ENCODE measurements around the gene CAPS2. TPM values are rescaled to one million over a fixed set of nuclear protein-coding genes. Genes with fewer than 3 reads are reported as not detected.

Gene CAPS2
- total and polyA plus RNA-seq, 4 donors: 5.7 to 33.9 (median 12.4) TPM

DNA sequence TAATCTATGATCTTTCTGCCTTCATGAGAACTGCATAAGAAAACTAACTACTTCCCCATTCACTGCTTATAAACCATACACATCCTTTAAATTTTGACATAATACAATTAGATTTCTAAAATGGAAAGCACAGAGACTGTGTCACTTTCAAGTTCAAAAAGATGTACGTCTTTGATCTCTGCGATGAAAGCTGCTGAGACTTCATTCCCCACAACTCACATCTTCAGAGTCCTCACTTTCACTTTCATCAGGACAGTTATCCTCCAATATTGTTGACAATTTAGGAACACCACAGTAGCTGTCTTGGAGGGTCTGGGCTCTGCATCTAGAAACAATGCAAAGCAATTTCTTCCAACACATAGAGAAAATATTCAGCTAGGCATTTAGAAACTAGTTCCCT lies 72.6 kb downstream of the CAPS2 start:
- Histone ChIP-seq H3K4me3 (ENCODE audit: low read length in 2 of 2) (no peak overlapping the region), H3K4me1 (ENCODE audit: control insufficient read depth in 1 of 2, insufficient read depth in 2 of 2, low read length in 2 of 2) (no peaks in the 10 kb centered on the region), H3K27me3 (ENCODE audit: control insufficient read depth in 1 of 2, insufficient read depth in 2 of 2, low read length in 1 of 2) (no peaks in the 10 kb centered on the region), H3K27ac (ENCODE audit: low read depth in 1 of 2, low read length in 2 of 2) (no peak overlapping the region), H3K36me3 (ENCODE audit: control insufficient read depth in 1 of 2, insufficient read depth in 2 of 2, low read length in 1 of 2) (no peaks in the 10 kb centered on the region), H3K9me3 (ENCODE audit: control insufficient read depth, low read length) (no peaks in the 10 kb centered on the region)
- ATAC-seq (ENCODE audit: low FRiP score): no peak
- intact Hi-C loops (cut with DNase I): no loop called here
- 70 to 78% methylated on average over 2 of the region's 2 CpGs for WGBS, 2 donors
- DNase-seq: no peak

DNA sequence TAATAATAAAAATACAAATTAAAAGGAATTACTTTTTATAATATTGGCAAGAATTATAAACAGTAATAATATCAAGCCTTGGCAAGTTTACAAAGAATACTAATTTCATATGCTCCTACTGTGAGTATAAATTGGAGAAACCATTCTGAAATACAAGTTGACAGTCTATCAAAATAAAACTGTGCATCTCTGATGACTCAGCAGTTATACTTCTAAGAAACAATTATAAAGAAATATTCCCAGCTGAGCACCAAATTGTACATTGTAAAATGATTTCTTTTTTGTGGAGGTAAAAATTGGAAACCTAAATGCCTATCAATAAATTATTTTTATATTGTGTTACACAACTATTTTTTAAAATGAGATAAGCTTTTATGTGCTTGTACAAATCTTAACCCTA lies 85.0 kb downstream of the CAPS2 start:
- Histone ChIP-seq H3K36me3 (ENCODE audit: control insufficient read depth in 1 of 2, insufficient read depth in 2 of 2, low read length in 1 of 2) (no peaks in the 10 kb centered on the region), H3K4me3 (ENCODE audit: low read length in 2 of 2) (no peak overlapping the region), H3K27ac (ENCODE audit: low read depth in 1 of 2, low read length in 2 of 2) (no peak overlapping the region), H3K27me3 (ENCODE audit: control insufficient read depth in 1 of 2, insufficient read depth in 2 of 2, low read length in 1 of 2) (no peaks in the 10 kb centered on the region), H3K9me3 (ENCODE audit: control insufficient read depth, low read length) (no peaks in the 10 kb centered on the region), H3K4me1 (ENCODE audit: control insufficient read depth in 1 of 2, insufficient read depth in 2 of 2, low read length in 2 of 2) (no peaks in the 10 kb centered on the region)
- DNase-seq: no peak
- intact Hi-C loops (cut with DNase I): no loop called here
- ATAC-seq (ENCODE audit: low FRiP score): no peak

DNA sequence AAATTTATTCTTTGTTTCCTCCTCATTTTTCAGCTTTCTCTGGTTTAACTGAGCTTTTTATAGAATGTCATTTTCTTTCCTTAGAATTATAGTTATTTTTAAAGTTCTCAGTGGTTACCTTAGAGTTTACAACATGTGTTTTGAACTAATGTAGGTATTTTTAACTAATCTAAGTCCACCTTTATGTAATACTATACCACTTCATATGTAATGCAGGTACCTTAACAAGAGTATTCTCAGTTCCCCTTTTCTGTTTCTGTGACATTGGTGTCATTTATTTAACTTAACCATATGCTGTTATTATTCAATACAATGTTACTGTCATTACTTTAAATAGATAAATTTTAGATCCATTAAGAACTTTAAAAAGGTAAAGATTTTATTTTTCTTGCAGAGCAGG lies 90.1 kb downstream of the CAPS2 start:
- H3K27ac ChIP-seq (ENCODE audit: low read depth in 1 of 2, low read length in 2 of 2): no peak overlapping the region
- H3K9me3 ChIP-seq (ENCODE audit: control insufficient read depth, low read length): no peaks in the 10 kb centered on the region
- ATAC-seq (ENCODE audit: low FRiP score): no peak
- H3K4me1 ChIP-seq (ENCODE audit: control insufficient read depth in 1 of 2, insufficient read depth in 2 of 2, low read length in 2 of 2): no peaks in the 10 kb centered on the region
- no peak overlapping the region for H3K4me3 ChIP-seq (ENCODE audit: low read length in 2 of 2)
- DNase-seq: no peak
- intact Hi-C loops (cut with DNase I): no loop called here
- H3K27me3 ChIP-seq (ENCODE audit: control insufficient read depth in 1 of 2, insufficient read depth in 2 of 2, low read length in 1 of 2): no peaks in the 10 kb centered on the region
- H3K36me3 ChIP-seq (ENCODE audit: control insufficient read depth in 1 of 2, insufficient read depth in 2 of 2, low read length in 1 of 2): no peaks in the 10 kb centered on the region

DNA sequence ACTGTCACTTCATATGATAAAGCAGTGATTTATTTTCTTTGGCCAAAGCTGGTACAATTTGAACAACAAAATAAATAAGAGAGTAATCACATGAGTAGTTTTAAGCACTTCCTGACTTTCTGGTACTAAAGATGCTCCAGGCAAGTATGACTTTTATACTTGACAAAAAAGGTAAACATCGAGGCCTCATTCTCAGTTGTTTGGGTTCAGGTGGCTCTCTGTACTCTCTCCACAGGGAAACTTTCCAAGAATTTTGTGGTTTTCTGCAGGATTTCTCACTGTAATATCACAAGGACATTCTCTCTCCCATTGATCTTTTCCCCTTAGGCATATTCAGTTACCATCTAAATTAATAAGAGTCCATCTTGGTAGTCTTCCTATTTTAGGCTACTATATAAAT lies 93.9 kb downstream of the CAPS2 start:
- ATAC-seq (ENCODE audit: low FRiP score) (no peak), DNase-seq (no peak)
- intact Hi-C loops (cut with DNase I): no loop called here
- Histone ChIP-seq H3K36me3 (ENCODE audit: control insufficient read depth in 1 of 2, insufficient read depth in 2 of 2, low read length in 1 of 2) (no peaks in the 10 kb centered on the region), H3K9me3 (ENCODE audit: control insufficient read depth, low read length) (peaks cover 6% of the 10 kb centered on the region), H3K27ac (ENCODE audit: low read depth in 1 of 2, low read length in 2 of 2) (no peak overlapping the region), H3K4me3 (ENCODE audit: low read length in 2 of 2) (no peak overlapping the region), H3K27me3 (ENCODE audit: control insufficient read depth in 1 of 2, insufficient read depth in 2 of 2, low read length in 1 of 2) (no peaks in the 10 kb centered on the region), H3K4me1 (ENCODE audit: control insufficient read depth in 1 of 2, insufficient read depth in 2 of 2, low read length in 2 of 2) (no peaks in the 10 kb centered on the region)
- WGBS, 2 donors: 68% methylated on average over 1 of the region's 1 CpG

DNA sequence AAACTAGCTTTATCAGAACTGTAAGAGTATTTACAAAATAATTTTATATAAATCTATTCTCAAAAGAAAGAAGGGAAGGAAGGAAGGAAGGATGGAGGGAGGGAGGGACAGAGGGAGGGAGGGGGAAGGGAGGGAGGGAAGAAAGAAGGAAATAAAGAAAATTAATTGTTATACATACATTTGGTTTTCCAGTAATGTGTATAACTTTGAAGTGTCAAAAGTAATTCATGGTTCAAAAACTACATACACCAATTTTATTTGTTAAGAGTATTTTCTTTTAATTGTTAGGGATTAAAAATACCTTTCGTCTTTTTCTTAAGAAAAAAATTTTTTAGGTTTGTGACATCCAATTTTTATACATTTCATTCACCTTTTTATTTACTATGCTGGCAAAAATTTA lies 103.0 kb downstream of the CAPS2 start:
- Histone ChIP-seq H3K36me3 (ENCODE audit: control insufficient read depth in 1 of 2, insufficient read depth in 2 of 2, low read length in 1 of 2) (no peaks in the 10 kb centered on the region), H3K4me1 (ENCODE audit: control insufficient read depth in 1 of 2, insufficient read depth in 2 of 2, low read length in 2 of 2) (no peaks in the 10 kb centered on the region), H3K27ac (ENCODE audit: low read depth in 1 of 2, low read length in 2 of 2) (no peak overlapping the region), H3K9me3 (ENCODE audit: control insufficient read depth, low read length) (peaks cover 5% of the 10 kb centered on the region), H3K27me3 (ENCODE audit: control insufficient read depth in 1 of 2, insufficient read depth in 2 of 2, low read length in 1 of 2) (peaks cover 0 to under 1% of the 10 kb centered on the region in 2 donors), H3K4me3 (ENCODE audit: low read length in 2 of 2) (no peak overlapping the region)
- intact Hi-C loops (cut with DNase I): no loop called here
- WGBS, 2 donors: 81 to 82% methylated on average over 1 of the region's 1 CpG
- DNase-seq: no peak
- no peak for ATAC-seq (ENCODE audit: low FRiP score)

Other genes with a start within 250 kb of the CAPS2 start
- not detected for gene KCNC2, start 120.5 kb downstream of the CAPS2 start, total RNA-seq
- gene KCNC2, start 120.5 kb downstream of the CAPS2 start, polyA plus RNA-seq: not detected
- not detected for gene GLIPR1L1, start 4.3 kb upstream of the CAPS2 start, total RNA-seq
- gene GLIPR1L1, start 4.3 kb upstream of the CAPS2 start, polyA plus RNA-seq: not detected
- gene GLIPR1L2, start 60.8 kb upstream of the CAPS2 start, total RNA-seq: 1 to 10 TPM in 1 of 2 donors, under 1 TPM in 1; 0.94 to 1.9 TPM
- 1 to 10 TPM in 1 of 2 donors, under 1 TPM in 1; 0.67 to 1.1 TPM for gene GLIPR1L2, start 60.8 kb upstream of the CAPS2 start, polyA plus RNA-seq
- 100 to 1,000 TPM; 152 to 230 TPM for gene GLIPR1, start 150.4 kb upstream of the CAPS2 start, total RNA-seq
- gene GLIPR1, start 150.4 kb upstream of the CAPS2 start, polyA plus RNA-seq: 10 to 100 TPM; 41.3 to 47.8 TPM
- 10 to 100 TPM; 38.6 to 42.5 TPM for gene KRR1, start 181.3 kb upstream of the CAPS2 start, total RNA-seq
- 10 to 100 TPM in 1 of 2 donors, 1 to 10 TPM in 1; 3.8 to 17.8 TPM for gene KRR1, start 181.3 kb upstream of the CAPS2 start, polyA plus RNA-seq